ENCODE results near the gene XPR1.

Gene XPR1

GRCh38 chr1:180899262-180899661, 267.4 kb downstream of the XPR1 start:
- H3K36me3 Mint-ChIP-seq: peaks cover 6% of the 10 kb centered on the region
- H3K27ac Mint-ChIP-seq: no peak overlapping the region
- peaks cover 3% of the 10 kb centered on the region for H3K9me3 Mint-ChIP-seq
- no peak for ATAC-seq
- peaks cover 23% of the 10 kb centered on the region for H3K27me3 Mint-ChIP-seq
- no peaks in the 10 kb centered on the region for H3K4me1 Mint-ChIP-seq
- no peak overlapping the region for H3K4me3 Mint-ChIP-seq

GRCh38 chr1:180901076-180901990, 269.5 kb downstream of the XPR1 start:
- H3K9me3 Mint-ChIP-seq: peaks cover 6% of the 10 kb centered on the region
- peaks cover 6% of the 10 kb centered on the region for H3K36me3 Mint-ChIP-seq
- H3K4me1 Mint-ChIP-seq: no peaks in the 10 kb centered on the region
- ATAC-seq: no peak
- no peak overlapping the region for H3K27ac Mint-ChIP-seq
- no peak overlapping the region for H3K4me3 Mint-ChIP-seq
- peaks cover 24% of the 10 kb centered on the region for H3K27me3 Mint-ChIP-seq

- Mint-ChIP-seq H3K9me3 (peaks cover 3% of the 10 kb centered on the region), H3K4me1 (no peaks in the 10 kb centered on the region), H3K4me3 (no peak overlapping the region), H3K27me3 (peaks cover 36% of the 10 kb centered on the region), H3K36me3 (peaks cover 6% of the 10 kb centered on the region), H3K27ac (no peak overlapping the region)
- no peak for ATAC-seq
These were observed 270.7 kb downstream of the XPR1 start for GRCh38 chr1:180902541-180902940.

- no peak overlapping the region for H3K27ac Mint-ChIP-seq
- peaks cover 7% of the 10 kb centered on the region for H3K4me1 Mint-ChIP-seq
- no peak for ATAC-seq
- H3K36me3 Mint-ChIP-seq: peaks cover 6% of the 10 kb centered on the region
- H3K27me3 Mint-ChIP-seq: peaks cover 30% of the 10 kb centered on the region
- no peak overlapping the region for H3K4me3 Mint-ChIP-seq
- H3K9me3 Mint-ChIP-seq: peaks cover 3% of the 10 kb centered on the region
These were observed 274.1 kb downstream of the XPR1 start for GRCh38 chr1:180905927-180906326.

- peaks cover 3% of the 10 kb centered on the region for H3K9me3 Mint-ChIP-seq
- no peak overlapping the region for H3K27ac Mint-ChIP-seq
- ATAC-seq: no peak
These were observed 274.7 kb downstream of the XPR1 start for GRCh38 chr1:180906511-180906910.

GRCh38 chr1:180907313-180908055, 275.7 kb downstream of the XPR1 start:
- ATAC-seq: no peak
- H3K27ac Mint-ChIP-seq: no peak overlapping the region
- H3K36me3 Mint-ChIP-seq: peaks cover 6% of the 10 kb centered on the region
- H3K27me3 Mint-ChIP-seq: peaks cover 32% of the 10 kb centered on the region
- H3K4me1 Mint-ChIP-seq: peaks cover 7% of the 10 kb centered on the region
- H3K4me3 Mint-ChIP-seq: no peak overlapping the region
- H3K9me3 Mint-ChIP-seq: peaks cover 3% of the 10 kb centered on the region

More at GRCh38 chr1:180906511-180906910, 274.7 kb downstream of the XPR1 start:
- peaks cover 30% of the 10 kb centered on the region for H3K27me3 Mint-ChIP-seq
- H3K4me1 Mint-ChIP-seq: peaks cover 7% of the 10 kb centered on the region
- peaks cover 6% of the 10 kb centered on the region for H3K36me3 Mint-ChIP-seq
- H3K4me3 Mint-ChIP-seq: no peak overlapping the region

- H3K27ac Mint-ChIP-seq: no peak overlapping the region
- ATAC-seq: no peak
- peaks cover 34% of the 10 kb centered on the region for H3K27me3 Mint-ChIP-seq
- H3K4me1 Mint-ChIP-seq: peaks cover 7% of the 10 kb centered on the region
- H3K4me3 Mint-ChIP-seq: no peak overlapping the region
- H3K9me3 Mint-ChIP-seq: peaks cover 3% of the 10 kb centered on the region
- peaks cover 6% of the 10 kb centered on the region for H3K36me3 Mint-ChIP-seq
These were observed 276.4 kb downstream of the XPR1 start for GRCh38 chr1:180908074-180908765.

GRCh38 chr1:180909005-180909414, 277.2 kb downstream of the XPR1 start:
- H3K9me3 Mint-ChIP-seq: peaks cover 3% of the 10 kb centered on the region
- no peak for ATAC-seq
- H3K4me1 Mint-ChIP-seq: peaks cover 7% of the 10 kb centered on the region
- peaks cover 6% of the 10 kb centered on the region for H3K36me3 Mint-ChIP-seq
- H3K4me3 Mint-ChIP-seq: no peak overlapping the region
- peaks cover 42% of the 10 kb centered on the region for H3K27me3 Mint-ChIP-seq
- H3K27ac Mint-ChIP-seq: no peak overlapping the region

- no peak for ATAC-seq
- H3K4me3 Mint-ChIP-seq: no peak overlapping the region
- H3K4me1 Mint-ChIP-seq: peaks cover 7% of the 10 kb centered on the region
These were observed 277.7 kb downstream of the XPR1 start for GRCh38 chr1:180909462-180909976.

GRCh38 chr1:180911640-180912191, 279.9 kb downstream of the XPR1 start:
- Mint-ChIP-seq H3K36me3 (no peaks in the 10 kb centered on the region), H3K9me3 (no peaks in the 10 kb centered on the region), H3K4me1 (peaks cover 7% of the 10 kb centered on the region), H3K27ac (no peak overlapping the region), H3K27me3 (peaks cover 64% of the 10 kb centered on the region), H3K4me3 (peak overlapping the region; percentile 23)
- no peak for ATAC-seq

More at GRCh38 chr1:180909462-180909976, 277.7 kb downstream of the XPR1 start:
- Mint-ChIP-seq H3K27ac (no peak overlapping the region), H3K27me3 (peaks cover 47% of the 10 kb centered on the region), H3K36me3 (peaks cover 3% of the 10 kb centered on the region), H3K9me3 (peaks cover 1% of the 10 kb centered on the region)

- Mint-ChIP-seq H3K9me3 (no peaks in the 10 kb centered on the region), H3K4me1 (peaks cover 7% of the 10 kb centered on the region), H3K36me3 (no peaks in the 10 kb centered on the region), H3K4me3 (peak overlapping the region; percentile 23), H3K27ac (no peak overlapping the region), H3K27me3 (peaks cover 58% of the 10 kb centered on the region)
- ATAC-seq: peak; percentile 3
These were observed 280.5 kb downstream of the XPR1 start for GRCh38 chr1:180912211-180912800.

- Mint-ChIP-seq H3K36me3 (no peaks in the 10 kb centered on the region), H3K4me3 (peak within 1 kb of the TSS; percentile 68), H3K4me1 (peaks cover 7% of the 10 kb centered on the region), H3K27ac (no peak within 1 kb of the TSS), H3K27me3 (peaks cover 52% of the 10 kb centered on the region), H3K9me3 (no peaks in the 10 kb centered on the region)
- peak; percentile 46 for ATAC-seq
These were observed 281.2 kb downstream of the XPR1 start, which contains the start of gene KIAA1614 for GRCh38 chr1:180912801-180913565. Gene KIAA1614, plus strand, starts transcription at chr1:180912897. Its CDS starts 347 bp downstream, at chr1:180913244.

- no peaks in the 10 kb centered on the region for H3K36me3 Mint-ChIP-seq
- H3K4me1 Mint-ChIP-seq: no peaks in the 10 kb centered on the region
- no peak overlapping the region for H3K4me3 Mint-ChIP-seq
- peaks cover 52% of the 10 kb centered on the region for H3K27me3 Mint-ChIP-seq
- no peak overlapping the region for H3K27ac Mint-ChIP-seq
- H3K9me3 Mint-ChIP-seq: no peaks in the 10 kb centered on the region
- no peak for ATAC-seq
These were observed 283.7 kb downstream of the XPR1 start for GRCh38 chr1:180915426-180915965.
